ENCODE data around the gene FIGNL2. TPM values are rescaled to one million over a fixed set of nuclear protein-coding genes. Genes with fewer than 3 reads are reported as not detected.

Gene FIGNL2
- total and polyA plus RNA-seq, 2 experiments from 2014 or later = 1.1 to 5.2 TPM

DNA sequence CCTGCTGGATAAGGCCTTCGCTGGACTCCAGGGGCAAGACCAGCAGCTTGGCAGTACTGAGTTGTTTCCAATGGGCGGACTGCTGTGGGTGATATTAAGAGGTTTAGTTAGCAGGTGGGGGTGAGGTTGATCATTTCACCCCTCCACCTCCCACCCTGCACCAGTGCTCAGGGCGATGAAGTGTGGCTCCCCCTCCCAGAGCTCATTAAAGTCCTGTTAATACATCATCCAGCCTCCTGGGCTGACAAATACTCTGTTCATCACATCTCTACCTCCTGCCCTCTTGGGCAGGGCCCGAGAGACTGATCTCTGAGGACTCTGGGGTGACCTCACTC is 2.4 kb upstream of the FIGNL2 start:
- Histone ChIP-seq H3K4me2 (no peak overlapping the region; the same call in 1 of the 2 replicates), H3K4me1 (ENCODE audit: insufficient read depth) (peaks cover 27% of the 10 kb centered on the region), H4K20me1 (replicated peaks; ENCODE audit: insufficient read depth) (peaks cover 3% of the 10 kb centered on the region; the same call in 1 of the 2 replicates), H3K4me3 (no peak overlapping the region), H3K36me3 (ENCODE audit: insufficient read depth) (no peaks in the 10 kb centered on the region), H3F3A (replicated peaks; ENCODE audit: low read depth) (peaks cover 12% of the 10 kb centered on the region; the same call in 1 of the 2 replicates), H3K27ac (ENCODE audit: low read depth) (no peak overlapping the region), H3K9me2 (ENCODE audit: insufficient read depth) (no peaks in the 10 kb centered on the region), H2AFZ (no peak overlapping the region), H3K79me2 (replicated peaks; ENCODE audit: insufficient read depth) (no peaks in the 10 kb centered on the region), H3K27me3 (ENCODE audit: insufficient read depth) (peaks cover 55% of the 10 kb centered on the region)
- no peak for DNase-seq (ENCODE audit: low spot score)
- TF ChIP-seq, protein P1, sequence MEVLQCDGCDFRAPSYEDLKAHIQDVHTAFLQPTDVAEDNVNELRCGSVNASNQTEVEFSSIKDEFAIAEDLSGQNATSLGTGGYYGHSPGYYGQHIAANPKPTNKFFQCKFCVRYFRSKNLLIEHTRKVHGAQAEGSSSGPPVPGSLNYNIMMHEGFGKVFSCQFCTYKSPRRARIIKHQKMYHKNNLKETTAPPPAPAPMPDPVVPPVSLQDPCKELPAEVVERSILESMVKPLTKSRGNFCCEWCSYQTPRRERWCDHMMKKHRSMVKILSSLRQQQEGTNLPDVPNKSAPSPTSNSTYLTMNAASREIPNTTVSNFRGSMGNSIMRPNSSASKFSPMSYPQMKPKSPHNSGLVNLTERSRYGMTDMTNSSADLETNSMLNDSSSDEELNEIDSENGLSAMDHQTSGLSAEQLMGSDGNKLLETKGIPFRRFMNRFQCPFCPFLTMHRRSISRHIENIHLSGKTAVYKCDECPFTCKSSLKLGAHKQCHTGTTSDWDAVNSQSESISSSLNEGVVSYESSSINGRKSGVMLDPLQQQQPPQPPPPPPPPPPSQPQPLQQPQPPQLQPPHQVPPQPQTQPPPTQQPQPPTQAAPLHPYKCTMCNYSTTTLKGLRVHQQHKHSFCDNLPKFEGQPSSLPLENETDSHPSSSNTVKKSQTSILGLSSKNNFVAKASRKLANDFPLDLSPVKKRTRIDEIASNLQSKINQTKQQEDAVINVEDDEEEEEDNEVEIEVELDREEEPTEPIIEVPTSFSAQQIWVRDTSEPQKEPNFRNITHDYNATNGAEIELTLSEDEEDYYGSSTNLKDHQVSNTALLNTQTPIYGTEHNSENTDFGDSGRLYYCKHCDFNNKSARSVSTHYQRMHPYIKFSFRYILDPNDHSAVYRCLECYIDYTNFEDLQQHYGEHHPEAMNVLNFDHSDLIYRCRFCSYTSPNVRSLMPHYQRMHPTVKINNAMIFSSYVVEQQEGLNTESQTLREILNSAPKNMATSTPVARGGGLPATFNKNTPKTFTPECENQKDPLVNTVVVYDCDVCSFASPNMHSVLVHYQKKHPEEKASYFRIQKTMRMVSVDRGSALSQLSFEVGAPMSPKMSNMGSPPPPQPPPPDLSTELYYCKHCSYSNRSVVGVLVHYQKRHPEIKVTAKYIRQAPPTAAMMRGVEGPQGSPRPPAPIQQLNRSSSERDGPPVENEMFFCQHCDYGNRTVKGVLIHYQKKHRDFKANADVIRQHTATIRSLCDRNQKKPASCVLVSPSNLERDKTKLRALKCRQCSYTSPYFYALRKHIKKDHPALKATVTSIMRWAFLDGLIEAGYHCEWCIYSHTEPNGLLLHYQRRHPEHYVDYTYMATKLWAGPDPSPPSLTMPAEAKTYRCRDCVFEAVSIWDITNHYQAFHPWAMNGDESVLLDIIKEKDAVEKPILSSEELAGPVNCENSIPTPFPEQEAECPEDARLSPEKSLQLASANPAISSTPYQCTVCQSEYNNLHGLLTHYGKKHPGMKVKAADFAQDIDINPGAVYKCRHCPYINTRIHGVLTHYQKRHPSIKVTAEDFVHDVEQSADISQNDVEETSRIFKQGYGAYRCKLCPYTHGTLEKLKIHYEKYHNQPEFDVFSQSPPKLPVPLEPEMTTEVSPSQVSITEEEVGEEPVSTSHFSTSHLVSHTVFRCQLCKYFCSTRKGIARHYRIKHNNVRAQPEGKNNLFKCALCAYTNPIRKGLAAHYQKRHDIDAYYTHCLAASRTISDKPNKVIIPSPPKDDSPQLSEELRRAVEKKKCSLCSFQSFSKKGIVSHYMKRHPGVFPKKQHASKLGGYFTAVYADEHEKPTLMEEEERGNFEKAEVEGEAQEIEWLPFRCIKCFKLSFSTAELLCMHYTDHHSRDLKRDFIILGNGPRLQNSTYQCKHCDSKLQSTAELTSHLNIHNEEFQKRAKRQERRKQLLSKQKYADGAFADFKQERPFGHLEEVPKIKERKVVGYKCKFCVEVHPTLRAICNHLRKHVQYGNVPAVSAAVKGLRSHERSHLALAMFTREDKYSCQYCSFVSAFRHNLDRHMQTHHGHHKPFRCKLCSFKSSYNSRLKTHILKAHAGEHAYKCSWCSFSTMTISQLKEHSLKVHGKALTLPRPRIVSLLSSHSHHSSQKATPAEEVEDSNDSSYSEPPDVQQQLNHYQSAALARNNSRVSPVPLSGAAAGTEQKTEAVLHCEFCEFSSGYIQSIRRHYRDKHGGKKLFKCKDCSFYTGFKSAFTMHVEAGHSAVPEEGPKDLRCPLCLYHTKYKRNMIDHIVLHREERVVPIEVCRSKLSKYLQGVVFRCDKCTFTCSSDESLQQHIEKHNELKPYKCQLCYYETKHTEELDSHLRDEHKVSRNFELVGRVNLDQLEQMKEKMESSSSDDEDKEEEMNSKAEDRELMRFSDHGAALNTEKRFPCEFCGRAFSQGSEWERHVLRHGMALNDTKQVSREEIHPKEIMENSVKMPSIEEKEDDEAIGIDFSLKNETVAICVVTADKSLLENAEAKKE (CRISPR knock-in tag; IDR thresholded peaks at IDR 0.05) = no peak
- TF ChIP-seq POLR2AphosphoS5 (IDR thresholded peaks at IDR 0.05; ENCODE audit: low read depth) = no peak
- TF ChIP-seq STAT1 (IDR thresholded peaks at IDR 0.05; ENCODE audit: unreplicated experiment) = no peak
- TF ChIP-seq ZNF331 (CRISPR knock-in tag; IDR thresholded peaks at IDR 0.05; ENCODE audit: low read depth) = no peak
- TF ChIP-seq, protein P2, sequence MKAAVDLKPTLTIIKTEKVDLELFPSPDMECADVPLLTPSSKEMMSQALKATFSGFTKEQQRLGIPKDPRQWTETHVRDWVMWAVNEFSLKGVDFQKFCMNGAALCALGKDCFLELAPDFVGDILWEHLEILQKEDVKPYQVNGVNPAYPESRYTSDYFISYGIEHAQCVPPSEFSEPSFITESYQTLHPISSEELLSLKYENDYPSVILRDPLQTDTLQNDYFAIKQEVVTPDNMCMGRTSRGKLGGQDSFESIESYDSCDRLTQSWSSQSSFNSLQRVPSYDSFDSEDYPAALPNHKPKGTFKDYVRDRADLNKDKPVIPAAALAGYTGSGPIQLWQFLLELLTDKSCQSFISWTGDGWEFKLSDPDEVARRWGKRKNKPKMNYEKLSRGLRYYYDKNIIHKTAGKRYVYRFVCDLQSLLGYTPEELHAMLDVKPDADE (IDR thresholded peaks at IDR 0.05) = no peak
- TF ChIP-seq, protein P3, sequence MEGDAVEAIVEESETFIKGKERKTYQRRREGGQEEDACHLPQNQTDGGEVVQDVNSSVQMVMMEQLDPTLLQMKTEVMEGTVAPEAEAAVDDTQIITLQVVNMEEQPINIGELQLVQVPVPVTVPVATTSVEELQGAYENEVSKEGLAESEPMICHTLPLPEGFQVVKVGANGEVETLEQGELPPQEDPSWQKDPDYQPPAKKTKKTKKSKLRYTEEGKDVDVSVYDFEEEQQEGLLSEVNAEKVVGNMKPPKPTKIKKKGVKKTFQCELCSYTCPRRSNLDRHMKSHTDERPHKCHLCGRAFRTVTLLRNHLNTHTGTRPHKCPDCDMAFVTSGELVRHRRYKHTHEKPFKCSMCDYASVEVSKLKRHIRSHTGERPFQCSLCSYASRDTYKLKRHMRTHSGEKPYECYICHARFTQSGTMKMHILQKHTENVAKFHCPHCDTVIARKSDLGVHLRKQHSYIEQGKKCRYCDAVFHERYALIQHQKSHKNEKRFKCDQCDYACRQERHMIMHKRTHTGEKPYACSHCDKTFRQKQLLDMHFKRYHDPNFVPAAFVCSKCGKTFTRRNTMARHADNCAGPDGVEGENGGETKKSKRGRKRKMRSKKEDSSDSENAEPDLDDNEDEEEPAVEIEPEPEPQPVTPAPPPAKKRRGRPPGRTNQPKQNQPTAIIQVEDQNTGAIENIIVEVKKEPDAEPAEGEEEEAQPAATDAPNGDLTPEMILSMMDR (conservative IDR thresholded peaks at IDR 0.05; ENCODE audit: low read depth in 2 of 2) = no peak
- no peak for TF ChIP-seq ZNF114 (CRISPR knock-in tag; IDR thresholded peaks at IDR 0.05)
- no peak for TF ChIP-seq CREB1 (CRISPR knock-in tag; IDR thresholded peaks at IDR 0.05; ENCODE audit: low read depth)
- no peak for TF ChIP-seq JUNB (IDR thresholded peaks at IDR 0.05; ENCODE audit: unreplicated experiment)
- TF ChIP-seq, protein P4, sequence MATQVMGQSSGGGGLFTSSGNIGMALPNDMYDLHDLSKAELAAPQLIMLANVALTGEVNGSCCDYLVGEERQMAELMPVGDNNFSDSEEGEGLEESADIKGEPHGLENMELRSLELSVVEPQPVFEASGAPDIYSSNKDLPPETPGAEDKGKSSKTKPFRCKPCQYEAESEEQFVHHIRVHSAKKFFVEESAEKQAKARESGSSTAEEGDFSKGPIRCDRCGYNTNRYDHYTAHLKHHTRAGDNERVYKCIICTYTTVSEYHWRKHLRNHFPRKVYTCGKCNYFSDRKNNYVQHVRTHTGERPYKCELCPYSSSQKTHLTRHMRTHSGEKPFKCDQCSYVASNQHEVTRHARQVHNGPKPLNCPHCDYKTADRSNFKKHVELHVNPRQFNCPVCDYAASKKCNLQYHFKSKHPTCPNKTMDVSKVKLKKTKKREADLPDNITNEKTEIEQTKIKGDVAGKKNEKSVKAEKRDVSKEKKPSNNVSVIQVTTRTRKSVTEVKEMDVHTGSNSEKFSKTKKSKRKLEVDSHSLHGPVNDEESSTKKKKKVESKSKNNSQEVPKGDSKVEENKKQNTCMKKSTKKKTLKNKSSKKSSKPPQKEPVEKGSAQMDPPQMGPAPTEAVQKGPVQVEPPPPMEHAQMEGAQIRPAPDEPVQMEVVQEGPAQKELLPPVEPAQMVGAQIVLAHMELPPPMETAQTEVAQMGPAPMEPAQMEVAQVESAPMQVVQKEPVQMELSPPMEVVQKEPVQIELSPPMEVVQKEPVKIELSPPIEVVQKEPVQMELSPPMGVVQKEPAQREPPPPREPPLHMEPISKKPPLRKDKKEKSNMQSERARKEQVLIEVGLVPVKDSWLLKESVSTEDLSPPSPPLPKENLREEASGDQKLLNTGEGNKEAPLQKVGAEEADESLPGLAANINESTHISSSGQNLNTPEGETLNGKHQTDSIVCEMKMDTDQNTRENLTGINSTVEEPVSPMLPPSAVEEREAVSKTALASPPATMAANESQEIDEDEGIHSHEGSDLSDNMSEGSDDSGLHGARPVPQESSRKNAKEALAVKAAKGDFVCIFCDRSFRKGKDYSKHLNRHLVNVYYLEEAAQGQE (IDR thresholded peaks at IDR 0.05; ENCODE audit: unreplicated experiment) = no peak
- no peak for TF ChIP-seq EZH2phosphoT487 (IDR thresholded peaks at IDR 0.05; ENCODE audit: unreplicated experiment)
- no peak for TF ChIP-seq EZH2 (IDR thresholded peaks at IDR 0.05; ENCODE audit: low read depth, unreplicated experiment)
- TF ChIP-seq NANOG (IDR thresholded peaks at IDR 0.05; ENCODE audit: borderline replicate concordance) = no peak
- H3K36me3 Mint-ChIP-seq (ENCODE audit: low read depth) = no peaks in the 10 kb centered on the region; the same call in 2 of the 3 replicates
- H3K4me3 Mint-ChIP-seq = no peak overlapping the region
- H3K9me3 Mint-ChIP-seq = no peaks in the 10 kb centered on the region; the same call in 2 of the 3 replicates
- peaks cover 55% of the 10 kb centered on the region for H3K27me3 Mint-ChIP-seq (ENCODE audit: insufficient read depth, low read depth, poor library complexity)
- H3K27ac Mint-ChIP-seq = no peak overlapping the region
- peaks cover 39% of the 10 kb centered on the region for H3K4me1 Mint-ChIP-seq
- ATAC-seq = no peak
